ENCODE measurements around the gene EEF2KMT.
A peak's percentile ranks its signal among the peaks of the same experiment; 100 is the strongest.
"Not testable (repeated sequence)": the region's sequence is repeated elsewhere in the genome, so short reads cannot be mapped to it uniquely, and the experiment has no call there.

EEF2KMT gene

GRCh38 chr16:5097470-5098220 is at the start of gene EEF2KMT:
Gene EEF2KMT (minus strand): TSS chr16:5097795. CDS start chr16:5097739, 56 bp downstream.
- peak; percentile 100 for DNase-seq

- DNase-seq: not testable (repeated sequence)
Observed at GRCh38 chr16:5144621-5144956, 47.0 kb upstream of the EEF2KMT start.

- no peak for DNase-seq
Observed at GRCh38 chr16:5143761-5144620, 46.4 kb upstream of the EEF2KMT start.

GRCh38 chr16:5140151-5140550 is 42.6 kb upstream of the EEF2KMT start:
- not testable (repeated sequence) for DNase-seq

GRCh38 chr16:5134739-5135452 is 37.3 kb upstream of the EEF2KMT start:
- not testable (repeated sequence) for DNase-seq

GRCh38 chr16:5132915-5133600 is 35.5 kb upstream of the EEF2KMT start:
- DNase-seq: not testable (repeated sequence)

GRCh38 chr16:5131467-5132004 is 33.9 kb upstream of the EEF2KMT start:
- DNase-seq: not testable (repeated sequence)

GRCh38 chr16:5117300-5118087 is 19.9 kb upstream of the EEF2KMT start:
- DNase-seq: peak; percentile 17

GRCh38 chr16:5116780-5117295 is 19.2 kb upstream of the EEF2KMT start:
- DNase-seq: not testable (repeated sequence)

- DNase-seq: not testable (repeated sequence)
Observed at GRCh38 chr16:5110933-5111332, 13.3 kb upstream of the EEF2KMT start.

GRCh38 chr16:5108505-5109158 is 11.0 kb upstream of the EEF2KMT start:
- no peak for DNase-seq

GRCh38 chr16:5105039-5105438 is 7.4 kb upstream of the EEF2KMT start:
- DNase-seq: not testable (repeated sequence)

GRCh38 chr16:5103296-5104032 is 5.9 kb upstream of the EEF2KMT start:
- not testable (repeated sequence) for DNase-seq

GRCh38 chr16:5099174-5099573 is 1.6 kb upstream of the EEF2KMT start:
- not testable (repeated sequence) for DNase-seq

GRCh38 chr16:5098221-5099159 is 895 bp upstream of the EEF2KMT start:
- DNase-seq: peak; percentile 63

- DNase-seq: not testable (repeated sequence)
Observed at GRCh38 chr16:5097061-5097469, 530 bp downstream of the EEF2KMT start.

- peak; percentile 59 for DNase-seq
Observed at GRCh38 chr16:5096437-5097060, 1.0 kb downstream of the EEF2KMT start.

- not testable (repeated sequence) for DNase-seq
Observed at GRCh38 chr16:5095145-5095830, 2.3 kb downstream of the EEF2KMT start.
